Activated gamma-delta T cell treated with Interleukin-2 at 50 U/mL for 16 hours (primary cell): Measurements from ENCODE around the gene FAF1.
"Not testable (repeated sequence)": the region's sequence is repeated elsewhere in the genome, so short reads cannot be mapped to it uniquely, and the experiment has no call there.

ENCODE experiments used
- DNase-seq: peaks from one replicate; pipeline ENCODE4 v3.0.0-alpha.2; 2020

Gene FAF1

GRCh38 chr1:50750021-50750619 is 209.9 kb downstream of the FAF1 start:
- DNase-seq, result no peak

- DNase-seq, result no peak
Observed at GRCh38 chr1:50747394-50747793, 212.7 kb downstream of the FAF1 start.

GRCh38 chr1:50742523-50742922 is 217.5 kb downstream of the FAF1 start:
- no peak for DNase-seq

GRCh38 chr1:50739125-50739524 is 220.9 kb downstream of the FAF1 start:
- DNase-seq, result no peak

- DNase-seq, result no peak
Observed at GRCh38 chr1:50735443-50735842, 224.6 kb downstream of the FAF1 start.

GRCh38 chr1:50727578-50727977 is 232.5 kb downstream of the FAF1 start:
- DNase-seq, result not testable (repeated sequence)

GRCh38 chr1:50724626-50725286 is 235.3 kb downstream of the FAF1 start:
- DNase-seq, result no peak

GRCh38 chr1:50720457-50721053 is 239.5 kb downstream of the FAF1 start:
- no peak for DNase-seq

- no peak for DNase-seq
Observed at GRCh38 chr1:50719126-50719525, 240.9 kb downstream of the FAF1 start.

- DNase-seq, result no peak
Observed at GRCh38 chr1:50717327-50717726, 242.7 kb downstream of the FAF1 start.

GRCh38 chr1:50716455-50716854 is 243.6 kb downstream of the FAF1 start:
- DNase-seq, result not testable (repeated sequence)

- no peak for DNase-seq
Observed at GRCh38 chr1:50710099-50710498, 250.0 kb downstream of the FAF1 start.

- DNase-seq, result no peak
Observed at GRCh38 chr1:50707824-50708223, 252.2 kb downstream of the FAF1 start.

- DNase-seq, result no peak
Observed at GRCh38 chr1:50705699-50706098, 254.4 kb downstream of the FAF1 start.

GRCh38 chr1:50705041-50705440 is 255.0 kb downstream of the FAF1 start:
- DNase-seq, result no peak

- no peak for DNase-seq
Observed at GRCh38 chr1:50704126-50704525, 255.9 kb downstream of the FAF1 start.

- DNase-seq, result no peak
Observed at GRCh38 chr1:50703240-50703639, 256.8 kb downstream of the FAF1 start.

- DNase-seq, result no peak
Observed at GRCh38 chr1:50702395-50702794, 257.7 kb downstream of the FAF1 start.

- no peak for DNase-seq
Observed at GRCh38 chr1:50701706-50702317, 258.3 kb downstream of the FAF1 start.

- DNase-seq, result no peak
Observed at GRCh38 chr1:50700621-50701020, 259.4 kb downstream of the FAF1 start.

- DNase-seq, result no peak
Observed at GRCh38 chr1:50700214-50700613, 259.9 kb downstream of the FAF1 start.

- no peak for DNase-seq
Observed at GRCh38 chr1:50699795-50700194, 260.3 kb downstream of the FAF1 start.

GRCh38 chr1:50697440-50698421 is 262.3 kb downstream of the FAF1 start:
- DNase-seq, result no peak
